Thyroid gland (tissue), 4 donors: ENCODE results near the gene COL8A1.

Source experiments
- CTCF ChIP-seq, 6 experiments: fragments of 200-600 bp in 3 of 6; fragments of 450-650 bp in 3 of 6; sonication (generic) in 3 of 6; IDR thresholded peaks; one replicate each; pipeline ENCODE4 v1.5.1; 2016 to 2019; ENCODE audit warnings: antibody characterized with exemption in 6 of 6, mild to moderate bottlenecking in 2 of 6, inconsistent platforms in 1 of 6, moderate library complexity in 1 of 6
- POLR2A ChIP-seq, 2 donors: fragments of 450-650 bp; IDR thresholded peaks; one replicate each; pipeline ENCODE4 v1.6.1; 2017; ENCODE audit warnings: antibody characterized with exemption in 2 of 2, mild to moderate bottlenecking in 2 of 2, moderate library complexity in 1 of 2

GRCh38 chr3:99678896-99679295 lies 40.5 kb downstream of the COL8A1 start:
- no peak for TF ChIP-seq CTCF (IDR thresholded peaks at IDR 0.05)
- TF ChIP-seq POLR2A (IDR thresholded peaks at IDR 0.05) = no peak
